Endodermal cell (in vitro differentiated cells): ENCODE measurements around the gene FARSA. TPM values are rescaled to one million over a fixed set of nuclear protein-coding genes. Genes with fewer than 3 reads are reported as not detected.
A peak's percentile ranks its signal among the peaks of the same experiment; 100 is the strongest.

ENCODE experiments used
- DNase-seq: peaks from one replicate; pipeline ENCODE4 v3.0.0-alpha.2; 2017
- H3K27ac ChIP-seq: 2 replicates; pipeline ENCODE4 v1.5.1; 2013; ENCODE audit warnings: mild to moderate bottlenecking, low read depth, low read length, moderate library complexity
- H3K27me3 ChIP-seq: 2 replicates; pipeline ENCODE4 v1.6.1; 2013; ENCODE audit warnings: mild to moderate bottlenecking, low read length, moderate library complexity; ENCODE audit not compliant: insufficient read depth, control insufficient read depth, poor library complexity, severe bottlenecking
- H3K36me3 ChIP-seq: 2 replicates; pipeline ENCODE4 v1.7.0; 2013; ENCODE audit warnings: mild to moderate bottlenecking, low read length, moderate library complexity; ENCODE audit not compliant: control insufficient read depth, insufficient read depth
- H3K4me1 ChIP-seq: one replicate; pipeline ENCODE4 v1.7.0; 2013; ENCODE audit warnings: low read length; ENCODE audit not compliant: control insufficient read depth, insufficient read depth
- H3K4me3 ChIP-seq: 2 replicates; pipeline ENCODE4 v1.5.1; 2013; ENCODE audit warnings: mild to moderate bottlenecking, low read length, moderate library complexity
- H3K9ac ChIP-seq: 2 replicates; pipeline ENCODE4 v1.6.1; 2013; ENCODE audit warnings: mild to moderate bottlenecking, low read length, moderate library complexity; ENCODE audit not compliant: poor library complexity, severe bottlenecking; ENCODE audit errors: extremely low read depth
- H3K9me3 ChIP-seq: 2 replicates; pipeline ENCODE4 v1.6.1; 2013; ENCODE audit warnings: mild to moderate bottlenecking, low read length, moderate library complexity; ENCODE audit not compliant: control insufficient read depth
- H3K27ac Mint-ChIP-seq: 2 replicates; pipeline ENCODE4 v1.8.0; 2020; ENCODE audit warnings: mixed read lengths
- H3K27me3 Mint-ChIP-seq: 2 replicates; pipeline ENCODE4 v1.8.0; 2021; ENCODE audit warnings: mild to moderate bottlenecking, mixed read lengths; ENCODE audit not compliant: insufficient read depth
- H3K36me3 Mint-ChIP-seq: 2 replicates; pipeline ENCODE4 v1.8.0; 2020; ENCODE audit warnings: low read depth, mixed read lengths
- H3K4me1 Mint-ChIP-seq: 2 replicates; pipeline ENCODE4 v1.8.0; 2020; ENCODE audit warnings: mixed read lengths
- H3K4me3 Mint-ChIP-seq: 2 replicates; pipeline ENCODE4 v1.8.0; 2020; ENCODE audit warnings: mild to moderate bottlenecking, moderate library complexity, mixed read lengths
- H3K9me3 Mint-ChIP-seq: 2 replicates; pipeline ENCODE4 v1.8.0; 2020; ENCODE audit warnings: mild to moderate bottlenecking, mixed read lengths
- CTCF ChIP-seq: fragments of 200-600 bp; sonication (generic); conservative IDR thresholded peaks from 2 replicates; pipeline ENCODE4 v1.5.0; 2021; ENCODE audit warnings: antibody characterized with exemption, mild to moderate bottlenecking
- WGBS, 2 experiments: methylation state at CpG; one replicate each; pipeline versions ENCODE4 v1.1.5 to v1.1.7; 2013; ENCODE audit warnings: missing lambda C conversion rate in 2 of 2, mixed read lengths in 1 of 2; ENCODE audit not compliant: insufficient coverage in 1 of 2, insufficient read length in 1 of 2; 5-methylcytosine and 5-hydroxymethylcytosine counted together
- total RNA-seq, 2 donors: library from RNA; stranded (reverse); fragmentation: NEBNext Ultra II Directional in 1 of 2; extraction: Animal tissue kit (Norgen Biotek cat#: 25700) in 1 of 2; gene quantifications; 2 replicates in 1 of 2; 3 replicates in 1 of 2; pipeline ENCODE4 v1.2.1, GENCODE V29; 2021

Gene FARSA
- total RNA-seq, 2 donors from 2014 or later = 65.1 to 70.8 TPM

- H3K36me3 ChIP-seq = no peaks in the 10 kb centered on the region
- H3K27me3 ChIP-seq = peaks cover 37% of the 10 kb centered on the region
- peak; percentile 14 for TF ChIP-seq CTCF
- H3K4me3 ChIP-seq = peak overlapping the region; percentile 77
- peaks cover 26% of the 10 kb centered on the region for H3K9me3 Mint-ChIP-seq
- no peaks in the 10 kb centered on the region for H3K36me3 Mint-ChIP-seq
- H3K27ac ChIP-seq = no peak overlapping the region
- peak; percentile 81 for DNase-seq
- H3K27ac Mint-ChIP-seq = peak overlapping the region; percentile 26
- H3K27me3 Mint-ChIP-seq = peaks cover 38% of the 10 kb centered on the region
- no peaks in the 10 kb centered on the region for H3K4me1 ChIP-seq
- WGBS, 2 experiments = 7 to 9% methylated on average over 3 to 51 of the region's 53 CpGs
- H3K9ac ChIP-seq = peak overlapping the region; percentile 20
- peaks cover 8% of the 10 kb centered on the region for H3K4me1 Mint-ChIP-seq
- peak overlapping the region; percentile 71 for H3K4me3 Mint-ChIP-seq
- H3K9me3 ChIP-seq = peaks cover 18% of the 10 kb centered on the region
These were observed 47.5 kb downstream of the FARSA start for GRCh38 chr19:12885749-12886650.

- H3K27me3 ChIP-seq = peaks cover 37% of the 10 kb centered on the region
- H3K27ac ChIP-seq = no peak overlapping the region
- H3K36me3 ChIP-seq = no peaks in the 10 kb centered on the region
- H3K4me1 Mint-ChIP-seq = peaks cover 10% of the 10 kb centered on the region
- H3K4me1 ChIP-seq = no peaks in the 10 kb centered on the region
- peak; percentile 99 for DNase-seq
- peaks cover 40% of the 10 kb centered on the region for H3K27me3 Mint-ChIP-seq
- TF ChIP-seq CTCF = peak; percentile 91
- H3K4me3 Mint-ChIP-seq = peak overlapping the region; percentile 71
- H3K27ac Mint-ChIP-seq = peak overlapping the region; percentile 89
- 4 to 11% methylated on average over 27 to 73 of the region's 73 CpGs for WGBS, 2 experiments
- no peak overlapping the region for H3K9ac ChIP-seq
- peaks cover 26% of the 10 kb centered on the region for H3K9me3 Mint-ChIP-seq
- H3K36me3 Mint-ChIP-seq = no peaks in the 10 kb centered on the region
- peaks cover 18% of the 10 kb centered on the region for H3K9me3 ChIP-seq
- H3K4me3 ChIP-seq = peak overlapping the region; percentile 77
These were observed 48.4 kb downstream of the FARSA start for GRCh38 chr19:12884926-12885748.

- Mint-ChIP-seq H3K27me3 (peaks cover 40% of the 10 kb centered on the region), H3K4me1 (peaks cover 10% of the 10 kb centered on the region)
These were observed 48.9 kb downstream of the FARSA start for GRCh38 chr19:12884627-12884925.

More at GRCh38 chr19:12884627-12884925, 48.9 kb downstream of the FARSA start:
- Mint-ChIP-seq H3K27ac (no peak overlapping the region), H3K9me3 (peaks cover 26% of the 10 kb centered on the region), H3K4me3 (peak overlapping the region; percentile 71), H3K36me3 (no peaks in the 10 kb centered on the region)
- Histone ChIP-seq H3K9ac (no peak overlapping the region), H3K9me3 (peaks cover 18% of the 10 kb centered on the region), H3K36me3 (no peaks in the 10 kb centered on the region), H3K4me3 (peak overlapping the region; percentile 77), H3K27ac (no peak overlapping the region), H3K27me3 (peaks cover 37% of the 10 kb centered on the region), H3K4me1 (no peaks in the 10 kb centered on the region)
- WGBS, 2 experiments = 79 to 85% methylated on average over 8 to 12 of the region's 12 CpGs
- no peak for TF ChIP-seq CTCF
- no peak for DNase-seq
